ENCODE results near the gene FBXO34.

GRCh38 chr14:55288439-55288838, 17.2 kb downstream of the FBXO34 start:
- TF ChIP-seq, protein P1, sequence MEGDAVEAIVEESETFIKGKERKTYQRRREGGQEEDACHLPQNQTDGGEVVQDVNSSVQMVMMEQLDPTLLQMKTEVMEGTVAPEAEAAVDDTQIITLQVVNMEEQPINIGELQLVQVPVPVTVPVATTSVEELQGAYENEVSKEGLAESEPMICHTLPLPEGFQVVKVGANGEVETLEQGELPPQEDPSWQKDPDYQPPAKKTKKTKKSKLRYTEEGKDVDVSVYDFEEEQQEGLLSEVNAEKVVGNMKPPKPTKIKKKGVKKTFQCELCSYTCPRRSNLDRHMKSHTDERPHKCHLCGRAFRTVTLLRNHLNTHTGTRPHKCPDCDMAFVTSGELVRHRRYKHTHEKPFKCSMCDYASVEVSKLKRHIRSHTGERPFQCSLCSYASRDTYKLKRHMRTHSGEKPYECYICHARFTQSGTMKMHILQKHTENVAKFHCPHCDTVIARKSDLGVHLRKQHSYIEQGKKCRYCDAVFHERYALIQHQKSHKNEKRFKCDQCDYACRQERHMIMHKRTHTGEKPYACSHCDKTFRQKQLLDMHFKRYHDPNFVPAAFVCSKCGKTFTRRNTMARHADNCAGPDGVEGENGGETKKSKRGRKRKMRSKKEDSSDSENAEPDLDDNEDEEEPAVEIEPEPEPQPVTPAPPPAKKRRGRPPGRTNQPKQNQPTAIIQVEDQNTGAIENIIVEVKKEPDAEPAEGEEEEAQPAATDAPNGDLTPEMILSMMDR (conservative IDR thresholded peaks at IDR 0.05; ENCODE audit: low read length) = no peak
- no peak for TF ChIP-seq EZH2phosphoT487 (IDR thresholded peaks at IDR 0.05; ENCODE audit: borderline replicate concordance)
